Brain pericyte (primary cell): ENCODE results near the gene SCAP.
"Not testable (repeated sequence)": the region's sequence is repeated elsewhere in the genome, so short reads cannot be mapped to it uniquely, and the experiment has no call there.

Source experiments
- DNase-seq: peaks from one replicate; pipeline ENCODE4 v3.0.0-alpha.2; 2012; ENCODE audit warnings: low read depth, low spot score

The SCAP gene

GRCh38 chr3:47481763-47482162 is 6.0 kb upstream of the SCAP start:
- not testable (repeated sequence) for DNase-seq

- not testable (repeated sequence) for DNase-seq
Measured at GRCh38 chr3:47480267-47480666, 4.5 kb upstream of the SCAP start.

GRCh38 chr3:47479826-47480160 is 4.1 kb upstream of the SCAP start:
- no peak for DNase-seq

GRCh38 chr3:47478022-47478421 is 2.3 kb upstream of the SCAP start:
- DNase-seq = no peak

DNA sequence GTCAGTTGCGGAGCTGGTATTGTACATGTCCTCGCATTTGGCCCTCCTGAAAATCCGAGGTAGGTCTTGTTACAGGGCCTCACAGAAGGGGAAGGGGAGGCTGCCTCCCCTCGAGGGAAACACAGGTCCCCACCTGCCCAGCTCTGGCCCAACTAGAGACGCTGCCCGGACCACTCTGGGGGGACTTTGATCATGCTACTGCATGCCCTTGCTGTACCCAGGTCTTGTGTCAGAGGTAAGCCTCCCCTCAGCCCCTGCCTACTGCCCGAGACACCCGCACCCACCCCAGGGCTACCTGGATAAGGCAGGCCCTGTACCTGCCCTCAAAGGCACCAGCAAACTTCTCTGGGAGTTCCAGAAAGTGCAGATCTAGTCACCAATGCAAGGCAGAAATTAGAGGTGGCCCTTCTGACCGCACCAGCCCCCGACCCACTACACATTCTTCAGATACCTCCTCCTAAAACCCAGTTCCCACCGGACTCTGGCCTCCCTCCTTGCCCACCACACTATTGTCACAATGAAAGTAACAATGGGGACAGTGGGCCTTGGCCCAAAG is 981 bp upstream of the SCAP start:
- no peak for DNase-seq

GRCh38 chr3:47476330-47476626 is 537 bp upstream of the SCAP start:
- no peak for DNase-seq

- no peak for DNase-seq
Measured at GRCh38 chr3:47475029-47475569, 642 bp downstream of the SCAP start.

DNA sequence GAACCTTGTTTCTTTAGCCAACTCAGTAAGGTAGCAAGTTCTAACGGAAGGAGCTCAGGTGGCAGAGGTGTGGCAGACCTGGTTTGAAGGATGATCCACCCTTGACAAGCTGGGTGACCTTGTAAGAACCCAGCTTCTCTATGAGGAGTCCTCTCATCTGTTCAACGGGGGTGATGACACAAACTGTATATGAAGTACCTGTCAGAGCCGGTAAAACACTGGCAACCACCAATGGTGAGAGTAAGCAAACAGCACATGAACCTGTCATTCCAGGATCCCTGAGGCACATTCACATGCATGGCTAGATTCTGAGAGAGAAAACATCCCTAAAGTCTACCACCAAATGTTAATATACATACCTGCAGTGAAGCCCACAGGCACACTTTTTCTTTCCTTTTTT is 2.4 kb downstream of the SCAP start:
- DNase-seq = no peak

GRCh38 chr3:47469616-47470015 is 6.1 kb downstream of the SCAP start:
- no peak for DNase-seq

DNA sequence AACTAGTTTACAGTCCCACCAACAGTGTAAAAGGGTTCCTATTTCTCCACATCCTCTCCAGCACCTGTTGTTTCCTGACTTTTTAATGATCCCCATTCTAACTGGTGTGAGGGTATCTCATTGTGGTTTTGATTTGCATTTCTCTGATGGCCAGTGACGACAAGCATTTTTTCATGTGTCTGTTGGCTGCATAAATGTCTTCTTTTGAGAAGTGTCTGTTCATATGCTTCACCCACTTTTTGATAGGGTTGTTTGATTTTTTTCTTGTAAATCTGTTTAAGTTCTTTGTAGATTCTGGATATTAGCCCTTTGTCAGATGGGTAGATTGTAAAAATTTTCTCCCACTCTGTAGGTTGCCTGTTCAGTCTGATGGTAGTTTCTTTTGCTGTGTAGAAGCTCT is 7.4 kb downstream of the SCAP start:
- DNase-seq = not testable (repeated sequence)

DNA sequence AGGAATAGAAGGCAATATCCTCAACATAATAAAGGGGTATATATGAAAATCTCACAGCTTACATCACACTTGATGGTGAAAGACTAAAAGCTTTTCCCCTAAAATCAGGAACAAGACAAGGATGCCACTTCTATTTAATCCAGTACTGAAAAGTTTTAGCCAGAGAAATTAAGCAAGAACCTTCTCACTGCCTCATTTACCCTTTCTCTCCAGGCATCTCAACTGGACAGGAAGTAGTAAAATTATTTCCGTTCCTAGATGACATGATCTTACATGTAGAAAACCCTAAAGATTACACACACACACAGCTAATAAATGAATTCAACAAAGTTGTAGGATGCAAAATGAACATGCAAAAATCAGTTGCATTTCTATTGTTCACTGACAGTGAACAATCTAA is 11.2 kb downstream of the SCAP start:
- no peak for DNase-seq

DNA sequence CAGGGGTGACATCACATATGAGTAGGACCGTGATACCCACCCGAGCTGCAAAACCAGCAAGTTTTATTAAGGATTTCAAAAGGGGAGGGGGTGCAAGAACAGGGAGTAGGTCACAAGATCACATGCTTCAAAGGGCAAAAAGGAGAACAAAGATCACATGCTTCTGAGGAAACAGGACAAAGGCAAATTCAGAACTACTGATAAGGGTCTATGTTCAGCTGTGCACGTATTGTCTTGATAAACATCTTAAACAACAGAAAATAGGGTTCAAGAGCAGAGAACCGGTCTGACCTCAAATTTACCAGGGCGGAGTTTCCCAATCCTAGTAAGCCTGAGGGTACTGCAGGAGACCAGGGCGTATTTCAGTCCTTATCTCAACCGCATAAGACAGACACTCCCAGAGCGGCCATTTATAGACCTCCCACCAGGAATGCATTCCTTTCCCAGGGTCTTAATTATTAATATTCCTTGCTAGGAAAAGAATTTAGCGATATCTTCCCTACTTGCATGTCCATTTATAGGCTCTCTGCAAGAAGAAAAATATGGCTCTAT is 16.1 kb downstream of the SCAP start:
- DNase-seq = not testable (repeated sequence)

DNA sequence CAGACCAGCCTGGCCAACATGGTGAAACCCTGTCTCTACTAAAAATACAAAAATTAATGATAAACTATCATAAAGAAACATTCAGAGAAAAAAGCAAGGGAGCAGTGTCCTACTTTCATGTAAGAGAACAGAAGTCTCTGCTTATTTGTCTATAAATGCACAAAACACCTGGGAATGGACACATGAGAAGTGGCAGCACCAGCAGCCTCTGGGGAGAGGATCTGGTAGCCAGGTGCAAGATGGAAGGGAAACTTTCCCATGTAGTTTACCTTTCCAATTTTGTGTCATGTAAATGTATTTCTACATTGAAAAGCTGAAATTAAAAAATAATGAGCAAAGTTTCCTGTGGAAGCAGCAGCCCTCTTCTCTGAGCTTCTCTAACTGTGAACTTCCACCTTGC is 18.8 kb downstream of the SCAP start:
- no peak for DNase-seq

- DNase-seq = no peak
Measured at GRCh38 chr3:47455806-47456452, 19.8 kb downstream of the SCAP start.

DNA sequence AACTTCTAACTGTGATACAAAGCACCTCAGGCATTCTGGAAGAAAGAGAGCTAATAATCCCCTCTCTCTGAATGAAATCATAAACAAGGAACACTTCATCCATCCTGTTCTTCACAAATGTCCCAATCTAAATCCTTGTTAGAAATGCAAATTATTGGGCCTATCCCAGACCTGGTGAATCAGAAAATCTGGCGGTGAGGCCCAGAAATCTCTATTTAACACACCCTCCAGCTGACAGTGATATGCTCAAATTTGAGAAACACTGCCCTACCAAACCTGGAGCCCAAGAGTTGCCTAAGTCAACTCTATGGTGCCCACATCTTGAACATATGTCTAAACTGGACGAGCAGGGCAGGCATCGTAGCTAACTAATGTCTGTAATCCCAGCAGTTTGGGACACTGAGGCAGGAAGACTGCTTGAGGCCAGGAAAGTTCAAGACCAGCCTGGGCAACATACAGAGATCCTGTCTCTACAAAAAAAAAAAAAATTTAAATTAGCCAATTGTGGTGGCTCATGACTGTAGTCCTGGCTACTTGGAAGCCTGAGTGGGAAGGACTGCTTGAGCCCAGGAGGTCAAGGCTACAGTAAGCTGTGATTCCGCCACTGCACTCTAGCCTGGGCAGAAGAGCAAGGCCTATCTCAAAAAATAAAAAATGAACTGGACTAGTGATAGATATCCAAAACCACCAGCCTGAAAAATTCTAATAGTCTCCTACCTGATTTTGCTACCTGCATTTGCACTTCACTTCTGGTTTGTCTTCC is 23.1 kb downstream of the SCAP start:
- no peak for DNase-seq

- no peak for DNase-seq
Measured at GRCh38 chr3:47444103-47444502, 31.6 kb downstream of the SCAP start.

GRCh38 chr3:47443611-47443995 is 32.1 kb downstream of the SCAP start:
- DNase-seq = no peak

DNA sequence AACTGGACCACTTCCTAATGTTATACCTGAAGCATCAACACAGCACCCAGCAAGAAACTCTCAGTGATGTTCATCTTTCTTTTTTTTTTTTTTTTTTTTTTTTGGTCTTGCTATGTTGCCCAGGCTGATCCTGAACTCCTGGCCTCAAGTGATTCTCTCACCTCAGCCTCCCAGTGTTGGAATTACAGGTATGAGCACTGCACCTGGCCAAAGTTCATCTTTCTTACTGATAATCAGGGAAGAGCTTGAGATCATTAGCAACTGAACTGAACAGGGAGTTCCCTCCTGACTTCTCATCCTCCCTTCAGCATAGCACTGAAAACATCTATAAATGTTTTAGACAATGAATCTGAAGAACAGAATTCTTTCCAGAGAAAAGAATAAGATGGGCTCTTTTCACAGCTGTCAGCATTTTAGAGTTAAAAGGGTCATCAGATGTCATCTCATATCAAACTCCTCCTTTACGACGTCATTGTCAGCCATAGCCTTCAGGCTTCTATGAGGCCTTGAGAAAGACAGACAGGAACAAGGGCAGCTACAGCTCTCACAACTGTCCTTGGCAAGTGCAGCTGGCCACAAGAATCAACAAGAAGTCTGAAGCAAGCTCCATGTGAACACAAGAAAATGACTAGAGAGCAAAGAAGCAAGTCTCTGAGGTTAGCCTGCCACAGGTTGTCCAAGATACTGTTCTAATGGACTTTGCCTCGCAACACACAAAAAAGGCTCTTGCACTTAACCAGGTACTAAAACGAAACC is 33.8 kb downstream of the SCAP start:
- no peak for DNase-seq

DNA sequence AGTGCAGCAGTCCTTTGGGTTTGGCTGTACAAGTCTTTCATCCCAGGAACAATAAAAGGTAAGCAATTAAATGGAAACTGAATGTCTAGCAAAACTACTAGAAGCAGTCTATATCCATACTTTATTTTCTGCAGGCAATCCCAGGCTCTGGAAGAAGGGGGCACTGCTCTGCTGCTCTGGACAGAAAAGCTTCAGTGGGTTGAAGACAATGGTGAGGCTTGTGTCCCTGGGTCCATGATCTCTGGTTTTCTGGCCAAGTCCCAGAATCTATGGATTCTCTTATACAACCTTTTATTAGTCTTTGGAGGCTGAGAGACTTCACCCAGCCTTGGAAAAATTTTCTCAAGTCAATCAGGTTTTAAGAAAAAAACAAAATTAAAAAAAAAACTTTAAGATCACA is 35.6 kb downstream of the SCAP start:
- DNase-seq = no peak

- no peak for DNase-seq
Measured at GRCh38 chr3:47436180-47436579, 39.6 kb downstream of the SCAP start.

DNA sequence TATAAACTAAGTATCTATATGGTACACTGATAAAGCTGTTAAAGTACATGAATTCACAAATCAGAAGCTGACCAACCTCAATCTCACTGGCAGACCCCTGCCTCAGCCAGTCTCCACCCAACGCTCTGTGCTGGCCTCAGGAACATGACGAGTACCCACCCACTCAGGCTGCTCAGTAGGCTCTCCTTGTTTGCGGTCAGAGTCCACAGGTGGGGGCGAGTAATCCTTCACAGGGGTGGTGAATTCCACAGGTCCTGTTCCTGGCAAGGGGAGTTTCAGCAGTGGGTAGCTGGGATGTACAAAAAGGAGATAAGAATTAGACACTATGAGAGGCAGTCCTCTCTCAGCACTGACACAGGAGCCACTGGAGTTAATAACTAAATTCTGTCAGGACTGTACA is 40.9 kb downstream of the SCAP start:
- no peak for DNase-seq

DNA sequence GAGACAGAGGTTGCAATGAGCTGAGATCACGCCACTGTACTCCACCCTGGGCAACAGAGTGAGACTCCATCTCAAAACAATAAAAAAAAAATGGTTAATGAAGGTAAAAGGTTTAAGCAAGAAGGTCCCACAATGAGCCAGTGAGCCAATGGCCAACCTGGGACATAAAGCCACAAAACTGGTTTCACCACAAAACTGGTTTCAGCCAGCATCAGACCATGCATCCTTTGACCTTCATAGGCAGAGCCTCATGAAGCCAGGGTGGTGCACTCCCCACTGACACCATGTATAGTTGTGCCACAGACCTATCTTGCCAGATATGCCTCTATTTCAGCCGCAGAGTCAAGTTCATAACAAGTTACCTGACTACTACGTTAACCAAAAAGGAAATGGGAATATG is 41.9 kb downstream of the SCAP start:
- DNase-seq = no peak
